Measurements from ENCODE around the gene XPNPEP2. TPM values are rescaled to one million over a fixed set of nuclear protein-coding genes. Genes with fewer than 3 reads are reported as not detected.

XPNPEP2 gene
- total RNA-seq, 1 experiment from 2014 or later, result not detected

DNA sequence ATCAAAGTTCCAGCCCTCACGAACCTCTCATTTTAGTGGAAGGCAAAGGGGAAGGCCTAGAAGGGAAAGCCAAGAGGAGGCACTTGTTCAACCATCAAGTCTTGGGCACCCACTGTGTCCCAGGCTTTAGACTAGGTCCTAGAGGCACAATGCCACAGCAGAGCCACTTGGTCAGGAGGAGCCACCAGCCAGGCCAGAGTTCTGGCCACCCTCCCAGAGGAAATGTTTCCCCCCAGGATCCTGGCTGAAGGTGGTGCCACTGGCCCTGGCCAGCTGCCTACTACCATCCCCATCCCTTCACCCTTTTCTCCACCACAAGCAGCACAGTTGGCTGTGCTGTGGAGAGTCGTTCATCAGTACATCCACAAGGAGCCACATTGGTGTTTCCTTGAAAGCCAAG, 34.3 kb upstream of the XPNPEP2 start:
- no peaks in the 10 kb centered on the region for H3K9me3 ChIP-seq (ENCODE audit: low read length)
- intact Hi-C loops (cut with micrococcal nuclease), result no loop called here
- H3K9me2 ChIP-seq (replicated peaks; ENCODE audit: low read length), result no peaks in the 10 kb centered on the region
- BruUV-seq (replicated peaks), result no TSS peak
- DNase-seq (no peak), ATAC-seq (no peak)
- H3K27me3 ChIP-seq (ENCODE audit: low read length), result no peaks in the 10 kb centered on the region
- no peaks in the 10 kb centered on the region for H4K20me1 ChIP-seq (ENCODE audit: low read length)
- POLR2A ChIA-PET (ENCODE audit: unreplicated experiment), result no interaction called here
- no peak for TF ChIP-seq EZH2 (IDR thresholded peaks at IDR 0.05; ENCODE audit: low read length, unreplicated experiment)
- TF ChIP-seq, protein P1, sequence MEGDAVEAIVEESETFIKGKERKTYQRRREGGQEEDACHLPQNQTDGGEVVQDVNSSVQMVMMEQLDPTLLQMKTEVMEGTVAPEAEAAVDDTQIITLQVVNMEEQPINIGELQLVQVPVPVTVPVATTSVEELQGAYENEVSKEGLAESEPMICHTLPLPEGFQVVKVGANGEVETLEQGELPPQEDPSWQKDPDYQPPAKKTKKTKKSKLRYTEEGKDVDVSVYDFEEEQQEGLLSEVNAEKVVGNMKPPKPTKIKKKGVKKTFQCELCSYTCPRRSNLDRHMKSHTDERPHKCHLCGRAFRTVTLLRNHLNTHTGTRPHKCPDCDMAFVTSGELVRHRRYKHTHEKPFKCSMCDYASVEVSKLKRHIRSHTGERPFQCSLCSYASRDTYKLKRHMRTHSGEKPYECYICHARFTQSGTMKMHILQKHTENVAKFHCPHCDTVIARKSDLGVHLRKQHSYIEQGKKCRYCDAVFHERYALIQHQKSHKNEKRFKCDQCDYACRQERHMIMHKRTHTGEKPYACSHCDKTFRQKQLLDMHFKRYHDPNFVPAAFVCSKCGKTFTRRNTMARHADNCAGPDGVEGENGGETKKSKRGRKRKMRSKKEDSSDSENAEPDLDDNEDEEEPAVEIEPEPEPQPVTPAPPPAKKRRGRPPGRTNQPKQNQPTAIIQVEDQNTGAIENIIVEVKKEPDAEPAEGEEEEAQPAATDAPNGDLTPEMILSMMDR (conservative IDR thresholded peaks at IDR 0.05; ENCODE audit: low read depth, low read length), result no peak
- TF ChIP-seq EZH2phosphoT487 (IDR thresholded peaks at IDR 0.05; ENCODE audit: borderline replicate concordance, low read length), result no peak
- H3K79me2 ChIP-seq (ENCODE audit: low read length), result no peaks in the 10 kb centered on the region
- H3K36me3 ChIP-seq (ENCODE audit: low read depth, low read length), result no peaks in the 10 kb centered on the region
- no peak overlapping the region for H3K4me3 ChIP-seq (ENCODE audit: low read length)
- H2AFZ ChIP-seq (ENCODE audit: low read length), result no peak overlapping the region
- H3K4me1 ChIP-seq (ENCODE audit: insufficient read depth, low read length), result no peaks in the 10 kb centered on the region
- H3K27ac ChIP-seq (ENCODE audit: low read length), result no peak overlapping the region
- CTCF ChIA-PET, result no interaction called here
- no peaks in the 10 kb centered on the region for H3F3A ChIP-seq (ENCODE audit: low read length, unreplicated experiment)
- no peak overlapping the region for H3K9ac ChIP-seq (ENCODE audit: low read length)
- no peak overlapping the region for H3K4me2 ChIP-seq (ENCODE audit: low read length)

DNA sequence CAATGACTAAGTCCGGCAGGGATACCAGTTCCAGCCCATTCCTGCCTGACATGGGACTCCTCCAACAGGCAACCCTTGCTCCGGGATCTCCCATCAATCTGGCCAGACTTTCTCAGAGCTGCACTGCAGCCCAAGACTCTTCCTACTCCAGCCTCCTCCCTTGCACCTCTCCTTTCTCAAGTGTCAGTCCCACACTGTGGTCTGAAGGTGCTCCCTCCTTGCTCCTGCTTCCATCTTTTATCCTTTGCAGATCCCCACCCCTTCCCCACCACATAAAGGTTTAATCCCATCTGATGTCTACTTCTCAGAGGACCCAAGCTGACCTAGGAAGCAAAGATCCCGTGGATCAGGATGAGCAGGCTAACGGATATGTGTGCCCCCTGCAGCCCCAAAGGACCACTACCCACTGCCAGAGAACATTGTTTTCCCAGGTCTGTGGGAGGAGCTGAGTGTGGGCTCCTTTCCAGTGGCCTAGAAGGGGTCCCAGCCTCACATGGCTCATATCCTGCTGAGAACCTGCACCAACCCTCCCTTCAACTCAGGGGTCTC, 33.3 kb upstream of the XPNPEP2 start:
- DNase-seq (no peak), ATAC-seq (no peak)
- Histone ChIP-seq H3K9me3 (ENCODE audit: low read length) (no peaks in the 10 kb centered on the region), H3K79me2 (ENCODE audit: low read length) (no peaks in the 10 kb centered on the region), H3K4me2 (ENCODE audit: low read length) (no peak overlapping the region), H3K36me3 (ENCODE audit: low read depth, low read length) (no peaks in the 10 kb centered on the region), H3K4me1 (ENCODE audit: insufficient read depth, low read length) (no peaks in the 10 kb centered on the region), H3K27ac (ENCODE audit: low read length) (no peak overlapping the region), H4K20me1 (ENCODE audit: low read length) (no peaks in the 10 kb centered on the region), H3K27me3 (ENCODE audit: low read length) (no peaks in the 10 kb centered on the region), H3K9ac (ENCODE audit: low read length) (no peak overlapping the region), H2AFZ (ENCODE audit: low read length) (no peak overlapping the region), H3F3A (ENCODE audit: low read length, unreplicated experiment) (no peaks in the 10 kb centered on the region), H3K4me3 (ENCODE audit: low read length) (no peak overlapping the region), H3K9me2 (replicated peaks; ENCODE audit: low read length) (no peaks in the 10 kb centered on the region)
- BruUV-seq (replicated peaks), result no TSS peak
- CTCF ChIA-PET, result no interaction called here
- TF ChIP-seq, protein P1 (conservative IDR thresholded peaks at IDR 0.05; ENCODE audit: low read depth, low read length), result no peak
- TF ChIP-seq EZH2 (IDR thresholded peaks at IDR 0.05; ENCODE audit: low read length, unreplicated experiment), result no peak
- intact Hi-C loops (cut with micrococcal nuclease), result no loop called here
- POLR2A ChIA-PET (ENCODE audit: unreplicated experiment), result no interaction called here

DNA sequence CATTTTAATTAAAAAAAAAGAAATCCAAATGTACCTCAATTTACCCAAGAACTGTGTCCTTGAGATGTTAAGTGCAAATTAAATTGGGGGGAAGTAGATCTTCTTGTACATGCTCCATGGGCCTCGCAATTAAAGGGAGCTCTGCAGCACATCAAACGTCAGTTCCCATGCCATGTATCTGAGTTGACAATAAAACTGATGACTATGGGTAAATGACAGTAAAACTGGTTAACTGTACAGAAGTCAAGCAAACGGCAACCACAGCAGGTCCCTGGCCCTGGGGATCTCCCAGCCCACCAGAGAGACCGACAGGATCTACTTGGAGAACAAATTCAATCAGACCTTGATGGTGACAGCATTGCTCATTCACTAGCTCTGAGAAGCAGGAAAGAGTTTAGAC, 32.8 kb upstream of the XPNPEP2 start:
- H3F3A ChIP-seq (ENCODE audit: low read length, unreplicated experiment), result no peaks in the 10 kb centered on the region

More for the DNA sequence above, 32.8 kb upstream of the XPNPEP2 start:
- intact Hi-C loops (cut with micrococcal nuclease), result no loop called here
- no peak overlapping the region for H2AFZ ChIP-seq (ENCODE audit: low read length)
- no peak overlapping the region for H3K4me2 ChIP-seq (ENCODE audit: low read length)
- H3K79me2 ChIP-seq (ENCODE audit: low read length), result no peaks in the 10 kb centered on the region
- H3K36me3 ChIP-seq (ENCODE audit: low read depth, low read length), result no peaks in the 10 kb centered on the region
- no peaks in the 10 kb centered on the region for H3K9me3 ChIP-seq (ENCODE audit: low read length)
- no peak overlapping the region for H3K4me3 ChIP-seq (ENCODE audit: low read length)
- H3K4me1 ChIP-seq (ENCODE audit: insufficient read depth, low read length), result no peaks in the 10 kb centered on the region
- no TSS peak for BruUV-seq (replicated peaks)
- no peak for TF ChIP-seq EZH2 (IDR thresholded peaks at IDR 0.05; ENCODE audit: low read length, unreplicated experiment)
- no peak for TF ChIP-seq EZH2phosphoT487 (IDR thresholded peaks at IDR 0.05; ENCODE audit: borderline replicate concordance, low read length)
- TF ChIP-seq, protein P1 (conservative IDR thresholded peaks at IDR 0.05; ENCODE audit: low read depth, low read length), result no peak
- H4K20me1 ChIP-seq (ENCODE audit: low read length), result no peaks in the 10 kb centered on the region
- no peaks in the 10 kb centered on the region for H3K9me2 ChIP-seq (replicated peaks; ENCODE audit: low read length)
- DNase-seq, result no peak
- ChIA-PET CTCF (no interaction called here), POLR2A (ENCODE audit: unreplicated experiment) (no interaction called here)
- no peak overlapping the region for H3K9ac ChIP-seq (ENCODE audit: low read length)
- no peaks in the 10 kb centered on the region for H3K27me3 ChIP-seq (ENCODE audit: low read length)
- no peak overlapping the region for H3K27ac ChIP-seq (ENCODE audit: low read length)
- no peak for ATAC-seq
